Adipocyte (in vitro differentiated cells): ENCODE data around the gene KIF7.
A peak's percentile ranks its signal among the peaks of the same experiment; 100 is the strongest.

Experiments used
- DNase-seq: peaks from one replicate; pipeline ENCODE4 v3.0.0-alpha.2; 2015; ENCODE audit warnings: low read depth
- H3K27me3 ChIP-seq: replicated peaks from 2 replicates; pipeline ENCODE4 v1.7.0; 2013; ENCODE audit warnings: mild to moderate bottlenecking, low read length, moderate library complexity; ENCODE audit not compliant: control insufficient read depth, insufficient read depth
- H3K36me3 ChIP-seq: 2 replicates; pipeline ENCODE4 v1.7.0; 2013; ENCODE audit warnings: low read length, mild to moderate bottlenecking, moderate library complexity; ENCODE audit not compliant: control insufficient read depth, insufficient read depth, severe bottlenecking
- H3K4me1 ChIP-seq: 2 replicates; pipeline ENCODE4 v1.7.0; 2013; ENCODE audit warnings: mild to moderate bottlenecking, low read length, moderate library complexity; ENCODE audit not compliant: control insufficient read depth, insufficient read depth
- H3K4me3 ChIP-seq: 2 replicates; pipeline ENCODE4 v1.7.0; 2013; ENCODE audit warnings: mild to moderate bottlenecking, low read length, moderate library complexity
- H3K9ac ChIP-seq: 2 replicates; pipeline ENCODE4 v1.7.0; 2013; ENCODE audit warnings: mild to moderate bottlenecking, low read length, moderate library complexity
- H3K9me3 ChIP-seq: 2 replicates; pipeline ENCODE4 v1.7.0; 2013; ENCODE audit warnings: mild to moderate bottlenecking, low read length, moderate library complexity; ENCODE audit not compliant: control insufficient read depth

Gene KIF7

GRCh38 chr15:89681146-89681545, 25.9 kb upstream of the KIF7 start:
- Histone ChIP-seq H3K9me3 (no peaks in the 10 kb centered on the region), H3K4me1 (peaks cover 51% of the 10 kb centered on the region), H3K27me3 (no peaks in the 10 kb centered on the region), H3K9ac (peak overlapping the region; percentile 91), H3K36me3 (peaks cover 27% of the 10 kb centered on the region), H3K4me3 (peak overlapping the region; percentile 40)
- DNase-seq, result no peak

GRCh38 chr15:89680282-89680873, 25.1 kb upstream of the KIF7 start:
- peaks cover 31% of the 10 kb centered on the region for H3K36me3 ChIP-seq
- H3K9ac ChIP-seq, result peak overlapping the region; percentile 91
- DNase-seq, result peak; percentile 85

GRCh38 chr15:89679212-89679611, 23.9 kb upstream of the KIF7 start, which contains the start of gene PLIN1:
Gene PLIN1 (minus strand): TSS chr15:89679367. CDS start chr15:89677489, 1,878 bp downstream.
- Histone ChIP-seq H3K4me3 (peak within 1 kb of the TSS; percentile 82), H3K4me1 (peaks cover 50% of the 10 kb centered on the region), H3K27me3 (no peaks in the 10 kb centered on the region), H3K36me3 (peaks cover 40% of the 10 kb centered on the region), H3K9me3 (no peaks in the 10 kb centered on the region), H3K9ac (peak within 1 kb of the TSS; percentile 91)
- no peak for DNase-seq

More at GRCh38 chr15:89680282-89680873, 25.1 kb upstream of the KIF7 start:
- peak overlapping the region; percentile 82 for H3K4me3 ChIP-seq
- H3K27me3 ChIP-seq, result no peaks in the 10 kb centered on the region
- H3K9me3 ChIP-seq, result no peaks in the 10 kb centered on the region
- peaks cover 43% of the 10 kb centered on the region for H3K4me1 ChIP-seq

GRCh38 chr15:89677381-89677780, 22.1 kb upstream of the KIF7 start:
- Histone ChIP-seq H3K36me3 (peaks cover 47% of the 10 kb centered on the region), H3K9ac (peak overlapping the region; percentile 86), H3K27me3 (no peaks in the 10 kb centered on the region), H3K4me3 (peak overlapping the region; percentile 82), H3K4me1 (peaks cover 64% of the 10 kb centered on the region), H3K9me3 (no peaks in the 10 kb centered on the region)
- no peak for DNase-seq

- peak overlapping the region; percentile 82 for H3K4me3 ChIP-seq
- H3K9me3 ChIP-seq, result no peaks in the 10 kb centered on the region
- H3K9ac ChIP-seq, result peak overlapping the region; percentile 86
- H3K4me1 ChIP-seq, result peaks cover 62% of the 10 kb centered on the region
- no peaks in the 10 kb centered on the region for H3K27me3 ChIP-seq
- H3K36me3 ChIP-seq, result peaks cover 65% of the 10 kb centered on the region
- no peak for DNase-seq
Observed at GRCh38 chr15:89675606-89676005, 20.3 kb upstream of the KIF7 start.

GRCh38 chr15:89674526-89674925, 19.3 kb upstream of the KIF7 start:
- Histone ChIP-seq H3K27me3 (no peaks in the 10 kb centered on the region), H3K9ac (peak overlapping the region; percentile 86), H3K9me3 (no peaks in the 10 kb centered on the region), H3K36me3 (peaks cover 76% of the 10 kb centered on the region), H3K4me1 (peaks cover 58% of the 10 kb centered on the region), H3K4me3 (peak overlapping the region; percentile 63)
- no peak for DNase-seq

- peak overlapping the region; percentile 63 for H3K4me3 ChIP-seq
- H3K4me1 ChIP-seq, result peaks cover 58% of the 10 kb centered on the region
- H3K27me3 ChIP-seq, result no peaks in the 10 kb centered on the region
- H3K9me3 ChIP-seq, result no peaks in the 10 kb centered on the region
- DNase-seq, result no peak
- peaks cover 89% of the 10 kb centered on the region for H3K36me3 ChIP-seq
- H3K9ac ChIP-seq, result peak overlapping the region; percentile 86
Observed at GRCh38 chr15:89673165-89673512, 17.9 kb upstream of the KIF7 start.

- Histone ChIP-seq H3K4me3 (peak overlapping the region; percentile 63), H3K36me3 (peaks cover 95% of the 10 kb centered on the region), H3K9ac (peak overlapping the region; percentile 86), H3K9me3 (no peaks in the 10 kb centered on the region), H3K27me3 (no peaks in the 10 kb centered on the region), H3K4me1 (peaks cover 62% of the 10 kb centered on the region)
- DNase-seq, result peak; percentile 67
Observed at GRCh38 chr15:89672221-89673164, 17.2 kb upstream of the KIF7 start.

GRCh38 chr15:89671687-89672086, 16.4 kb upstream of the KIF7 start:
- no peaks in the 10 kb centered on the region for H3K9me3 ChIP-seq
- no peaks in the 10 kb centered on the region for H3K27me3 ChIP-seq
- H3K4me3 ChIP-seq, result no peak overlapping the region
- DNase-seq, result no peak
- H3K36me3 ChIP-seq, result peaks cover 95% of the 10 kb centered on the region
- H3K4me1 ChIP-seq, result peaks cover 68% of the 10 kb centered on the region
- H3K9ac ChIP-seq, result peak overlapping the region; percentile 86

GRCh38 chr15:89670971-89671560, 15.8 kb upstream of the KIF7 start:
- Histone ChIP-seq H3K36me3 (peaks cover 97% of the 10 kb centered on the region), H3K4me3 (no peak overlapping the region), H3K9me3 (no peaks in the 10 kb centered on the region), H3K9ac (peak overlapping the region; percentile 46), H3K27me3 (no peaks in the 10 kb centered on the region), H3K4me1 (peaks cover 70% of the 10 kb centered on the region)
- DNase-seq, result no peak

GRCh38 chr15:89669941-89670340, 14.7 kb upstream of the KIF7 start:
- no peak overlapping the region for H3K4me3 ChIP-seq
- H3K4me1 ChIP-seq, result peaks cover 70% of the 10 kb centered on the region
- no peaks in the 10 kb centered on the region for H3K9me3 ChIP-seq
- H3K9ac ChIP-seq, result peak overlapping the region; percentile 46
- no peak for DNase-seq
- H3K27me3 ChIP-seq, result no peaks in the 10 kb centered on the region
- H3K36me3 ChIP-seq, result peaks cover 88% of the 10 kb centered on the region
